Measurements from ENCODE around the gene RETREG1. TPM values are rescaled to one million over a fixed set of nuclear protein-coding genes. Genes with fewer than 3 reads are reported as not detected.
A peak's percentile ranks its signal among the peaks of the same experiment; 100 is the strongest.
"Not testable (repeated sequence)": the region's sequence is repeated elsewhere in the genome, so short reads cannot be mapped to it uniquely, and the experiment has no call there.

Gene RETREG1
- total RNA-seq, 1 experiment from 2014 or later: 4.0 TPM

- DNase-seq (ENCODE audit: low read depth): peak; percentile 86
These were observed 160.5 kb downstream of the RETREG1 start for GRCh38 chr5:16456103-16456832.

- no peak for DNase-seq (ENCODE audit: low read depth)
These were observed 161.1 kb downstream of the RETREG1 start for GRCh38 chr5:16455668-16456067.

- DNase-seq (ENCODE audit: low read depth): no peak
These were observed 162.1 kb downstream of the RETREG1 start for GRCh38 chr5:16454686-16455085.

GRCh38 chr5:16453609-16454008, 163.2 kb downstream of the RETREG1 start:
- no peak for DNase-seq (ENCODE audit: low read depth)

GRCh38 chr5:16450163-16450562, 166.6 kb downstream of the RETREG1 start:
- no peak for DNase-seq (ENCODE audit: low read depth)

- peak; percentile 19 for DNase-seq (ENCODE audit: low read depth)
These were observed 169.8 kb downstream of the RETREG1 start for GRCh38 chr5:16446993-16447392.

GRCh38 chr5:16437977-16438376, 178.8 kb downstream of the RETREG1 start:
- DNase-seq (ENCODE audit: low read depth): peak; percentile 14

GRCh38 chr5:16436065-16436682, 180.6 kb downstream of the RETREG1 start:
- not testable (repeated sequence) for DNase-seq (ENCODE audit: low read depth)

- DNase-seq (ENCODE audit: low read depth): no peak
These were observed 185.3 kb downstream of the RETREG1 start for GRCh38 chr5:16431490-16431889.

GRCh38 chr5:16430349-16431089, 186.3 kb downstream of the RETREG1 start:
- DNase-seq (ENCODE audit: low read depth): no peak

GRCh38 chr5:16428359-16428758, 188.4 kb downstream of the RETREG1 start:
- DNase-seq (ENCODE audit: low read depth): no peak

- DNase-seq (ENCODE audit: low read depth): no peak
These were observed 189.2 kb downstream of the RETREG1 start for GRCh38 chr5:16427587-16427986.

Other genes starting within 250 kb of the RETREG1 start
- 40.4 and 50.9 TPM in 2 replicates for gene ZNF622, start 151.2 kb downstream of the RETREG1 start, total RNA-seq (2014; rRNA removed)

Data from LHCN-M2 (cell line).